ENCODE data around the gene RSPH6A. TPM values are rescaled to one million over a fixed set of nuclear protein-coding genes. Genes with fewer than 3 reads are reported as not detected.

The RSPH6A gene
- total and polyA plus RNA-seq, 2 of the 13 experiments (the other 11 are each of a cell fraction or from before 2014, with no cell fraction given): 0.07 TPM; not detected in 1

GRCh38 chr19:45767881-45768654 lies 47.0 kb downstream of the RSPH6A start (continued):
- TF ChIP-seq, protein P1, sequence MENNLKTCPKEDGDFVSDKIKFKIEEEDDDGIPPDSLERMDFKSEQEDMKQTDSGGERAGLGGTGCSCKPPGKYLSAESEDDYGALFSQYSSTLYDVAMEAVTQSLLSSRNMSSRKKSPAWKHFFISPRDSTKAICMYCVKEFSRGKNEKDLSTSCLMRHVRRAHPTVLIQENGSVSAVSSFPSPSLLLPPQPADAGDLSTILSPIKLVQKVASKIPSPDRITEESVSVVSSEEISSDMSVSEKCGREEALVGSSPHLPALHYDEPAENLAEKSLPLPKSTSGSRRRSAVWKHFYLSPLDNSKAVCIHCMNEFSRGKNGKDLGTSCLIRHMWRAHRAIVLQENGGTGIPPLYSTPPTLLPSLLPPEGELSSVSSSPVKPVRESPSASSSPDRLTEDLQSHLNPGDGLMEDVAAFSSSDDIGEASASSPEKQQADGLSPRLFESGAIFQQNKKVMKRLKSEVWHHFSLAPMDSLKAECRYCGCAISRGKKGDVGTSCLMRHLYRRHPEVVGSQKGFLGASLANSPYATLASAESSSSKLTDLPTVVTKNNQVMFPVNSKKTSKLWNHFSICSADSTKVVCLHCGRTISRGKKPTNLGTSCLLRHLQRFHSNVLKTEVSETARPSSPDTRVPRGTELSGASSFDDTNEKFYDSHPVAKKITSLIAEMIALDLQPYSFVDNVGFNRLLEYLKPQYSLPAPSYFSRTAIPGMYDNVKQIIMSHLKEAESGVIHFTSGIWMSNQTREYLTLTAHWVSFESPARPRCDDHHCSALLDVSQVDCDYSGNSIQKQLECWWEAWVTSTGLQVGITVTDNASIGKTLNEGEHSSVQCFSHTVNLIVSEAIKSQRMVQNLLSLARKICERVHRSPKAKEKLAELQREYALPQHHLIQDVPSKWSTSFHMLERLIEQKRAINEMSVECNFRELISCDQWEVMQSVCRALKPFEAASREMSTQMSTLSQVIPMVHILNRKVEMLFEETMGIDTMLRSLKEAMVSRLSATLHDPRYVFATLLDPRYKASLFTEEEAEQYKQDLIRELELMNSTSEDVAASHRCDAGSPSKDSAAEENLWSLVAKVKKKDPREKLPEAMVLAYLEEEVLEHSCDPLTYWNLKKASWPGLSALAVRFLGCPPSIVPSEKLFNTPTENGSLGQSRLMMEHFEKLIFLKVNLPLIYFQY (CRISPR knock-in tag; IDR thresholded peaks at IDR 0.05; ENCODE audit: borderline replicate concordance): no peak
- TF ChIP-seq KLF9 (CRISPR knock-in tag; IDR thresholded peaks at IDR 0.05; ENCODE audit: low read depth) (no peak), ZNF567 (CRISPR knock-in tag; IDR thresholded peaks at IDR 0.05; ENCODE audit: borderline replicate concordance) (no peak), KDM1A (CRISPR knock-in tag; IDR thresholded peaks at IDR 0.05) (no peak), ZNF337 (CRISPR knock-in tag; IDR thresholded peaks at IDR 0.05; ENCODE audit: borderline replicate concordance, low read depth) (no peak), ZBTB21 (CRISPR knock-in tag; IDR thresholded peaks at IDR 0.05) (no peak), PRPF4 (IDR thresholded peaks at IDR 0.05; ENCODE audit: low read depth, low read length, poor library complexity, severe bottlenecking) (no peak), NR1H2 (CRISPR knock-in tag; IDR thresholded peaks at IDR 0.05; ENCODE audit: borderline replicate concordance, low read depth) (no peak), SKIL (CRISPR knock-in tag; IDR thresholded peaks at IDR 0.05; ENCODE audit: borderline replicate concordance) (no peak; the same call in 1 of the 2 replicates)
- TF ChIP-seq, protein P2, sequence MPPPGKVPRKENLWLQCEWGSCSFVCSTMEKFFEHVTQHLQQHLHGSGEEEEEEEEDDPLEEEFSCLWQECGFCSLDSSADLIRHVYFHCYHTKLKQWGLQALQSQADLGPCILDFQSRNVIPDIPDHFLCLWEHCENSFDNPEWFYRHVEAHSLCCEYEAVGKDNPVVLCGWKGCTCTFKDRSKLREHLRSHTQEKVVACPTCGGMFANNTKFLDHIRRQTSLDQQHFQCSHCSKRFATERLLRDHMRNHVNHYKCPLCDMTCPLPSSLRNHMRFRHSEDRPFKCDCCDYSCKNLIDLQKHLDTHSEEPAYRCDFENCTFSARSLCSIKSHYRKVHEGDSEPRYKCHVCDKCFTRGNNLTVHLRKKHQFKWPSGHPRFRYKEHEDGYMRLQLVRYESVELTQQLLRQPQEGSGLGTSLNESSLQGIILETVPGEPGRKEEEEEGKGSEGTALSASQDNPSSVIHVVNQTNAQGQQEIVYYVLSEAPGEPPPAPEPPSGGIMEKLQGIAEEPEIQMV (CRISPR knock-in tag; IDR thresholded peaks at IDR 0.05; ENCODE audit: low read depth): no peak
- TF ChIP-seq, protein P3, sequence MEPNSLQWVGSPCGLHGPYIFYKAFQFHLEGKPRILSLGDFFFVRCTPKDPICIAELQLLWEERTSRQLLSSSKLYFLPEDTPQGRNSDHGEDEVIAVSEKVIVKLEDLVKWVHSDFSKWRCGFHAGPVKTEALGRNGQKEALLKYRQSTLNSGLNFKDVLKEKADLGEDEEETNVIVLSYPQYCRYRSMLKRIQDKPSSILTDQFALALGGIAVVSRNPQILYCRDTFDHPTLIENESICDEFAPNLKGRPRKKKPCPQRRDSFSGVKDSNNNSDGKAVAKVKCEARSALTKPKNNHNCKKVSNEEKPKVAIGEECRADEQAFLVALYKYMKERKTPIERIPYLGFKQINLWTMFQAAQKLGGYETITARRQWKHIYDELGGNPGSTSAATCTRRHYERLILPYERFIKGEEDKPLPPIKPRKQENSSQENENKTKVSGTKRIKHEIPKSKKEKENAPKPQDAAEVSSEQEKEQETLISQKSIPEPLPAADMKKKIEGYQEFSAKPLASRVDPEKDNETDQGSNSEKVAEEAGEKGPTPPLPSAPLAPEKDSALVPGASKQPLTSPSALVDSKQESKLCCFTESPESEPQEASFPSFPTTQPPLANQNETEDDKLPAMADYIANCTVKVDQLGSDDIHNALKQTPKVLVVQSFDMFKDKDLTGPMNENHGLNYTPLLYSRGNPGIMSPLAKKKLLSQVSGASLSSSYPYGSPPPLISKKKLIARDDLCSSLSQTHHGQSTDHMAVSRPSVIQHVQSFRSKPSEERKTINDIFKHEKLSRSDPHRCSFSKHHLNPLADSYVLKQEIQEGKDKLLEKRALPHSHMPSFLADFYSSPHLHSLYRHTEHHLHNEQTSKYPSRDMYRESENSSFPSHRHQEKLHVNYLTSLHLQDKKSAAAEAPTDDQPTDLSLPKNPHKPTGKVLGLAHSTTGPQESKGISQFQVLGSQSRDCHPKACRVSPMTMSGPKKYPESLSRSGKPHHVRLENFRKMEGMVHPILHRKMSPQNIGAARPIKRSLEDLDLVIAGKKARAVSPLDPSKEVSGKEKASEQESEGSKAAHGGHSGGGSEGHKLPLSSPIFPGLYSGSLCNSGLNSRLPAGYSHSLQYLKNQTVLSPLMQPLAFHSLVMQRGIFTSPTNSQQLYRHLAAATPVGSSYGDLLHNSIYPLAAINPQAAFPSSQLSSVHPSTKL (CRISPR knock-in tag; IDR thresholded peaks at IDR 0.05): no peak
- TF ChIP-seq, protein P4, sequence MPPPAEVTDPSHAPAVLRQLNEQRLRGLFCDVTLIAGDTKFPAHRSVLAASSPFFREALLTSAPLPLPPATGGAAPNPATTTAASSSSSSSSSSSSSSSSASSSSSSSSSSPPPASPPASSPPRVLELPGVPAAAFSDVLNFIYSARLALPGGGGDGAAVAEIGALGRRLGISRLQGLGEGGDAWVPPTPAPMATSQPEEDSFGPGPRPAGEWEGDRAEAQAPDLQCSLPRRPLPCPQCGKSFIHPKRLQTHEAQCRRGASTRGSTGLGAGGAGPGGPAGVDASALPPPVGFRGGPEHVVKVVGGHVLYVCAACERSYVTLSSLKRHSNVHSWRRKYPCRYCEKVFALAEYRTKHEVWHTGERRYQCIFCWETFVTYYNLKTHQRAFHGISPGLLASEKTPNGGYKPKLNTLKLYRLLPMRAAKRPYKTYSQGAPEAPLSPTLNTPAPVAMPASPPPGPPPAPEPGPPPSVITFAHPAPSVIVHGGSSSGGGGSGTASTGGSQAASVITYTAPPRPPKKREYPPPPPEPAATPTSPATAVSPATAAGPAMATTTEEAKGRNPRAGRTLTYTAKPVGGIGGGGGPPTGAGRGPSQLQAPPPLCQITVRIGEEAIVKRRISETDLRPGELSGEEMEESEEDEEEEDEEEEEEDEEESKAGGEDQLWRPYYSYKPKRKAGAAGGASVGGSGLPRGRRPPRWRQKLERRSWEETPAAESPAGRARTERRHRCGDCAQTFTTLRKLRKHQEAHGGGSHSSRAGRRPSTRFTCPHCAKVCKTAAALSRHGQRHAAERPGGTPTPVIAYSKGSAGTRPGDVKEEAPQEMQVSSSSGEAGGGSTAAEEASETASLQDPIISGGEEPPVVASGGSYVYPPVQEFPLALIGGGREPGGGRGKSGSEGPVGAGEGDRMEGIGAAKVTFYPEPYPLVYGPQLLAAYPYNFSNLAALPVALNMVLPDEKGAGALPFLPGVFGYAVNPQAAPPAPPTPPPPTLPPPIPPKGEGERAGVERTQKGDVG (CRISPR knock-in tag; IDR thresholded peaks at IDR 0.05; ENCODE audit: borderline replicate concordance): no peak

Data from HepG2 (cell line).